ENCODE results near the gene AHRR.

- TF ChIP-seq POLR2AphosphoS5 (IDR thresholded peaks at IDR 0.05) (no peak), EP300 (IDR thresholded peaks at IDR 0.05) (no peak), POLR2A (IDR thresholded peaks at IDR 0.05) (no peak)
These were observed 16.5 kb upstream of the AHRR start for GRCh38 chr5:305050-305449.

Measured in sigmoid colon (tissue), 4 donors.